ENCODE data around the gene AGPS.
"Not testable (repeated sequence)": the region's sequence is repeated elsewhere in the genome, so short reads cannot be mapped to it uniquely, and the experiment has no call there.

Gene AGPS

DNA sequence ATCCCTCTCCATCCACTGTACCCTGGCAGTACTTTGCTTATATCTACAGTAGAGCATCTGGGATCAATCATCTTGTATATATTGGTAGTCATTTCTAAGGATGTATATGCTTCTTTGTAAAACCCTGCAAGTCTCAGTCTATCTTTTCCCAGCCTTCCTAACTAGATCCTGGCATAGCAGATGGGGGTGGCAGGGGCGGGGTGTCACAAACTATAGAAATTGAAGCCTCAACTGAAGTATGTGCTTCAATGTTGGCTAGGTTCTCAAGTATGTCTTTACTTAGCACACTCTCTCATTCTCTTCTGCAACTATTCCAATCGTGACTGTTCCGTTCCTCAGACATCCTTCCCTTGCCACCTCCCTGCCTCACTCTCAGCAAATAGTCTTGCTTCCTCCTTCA lies 30.1 kb upstream of the AGPS start:
- TF ChIP-seq, protein P1, sequence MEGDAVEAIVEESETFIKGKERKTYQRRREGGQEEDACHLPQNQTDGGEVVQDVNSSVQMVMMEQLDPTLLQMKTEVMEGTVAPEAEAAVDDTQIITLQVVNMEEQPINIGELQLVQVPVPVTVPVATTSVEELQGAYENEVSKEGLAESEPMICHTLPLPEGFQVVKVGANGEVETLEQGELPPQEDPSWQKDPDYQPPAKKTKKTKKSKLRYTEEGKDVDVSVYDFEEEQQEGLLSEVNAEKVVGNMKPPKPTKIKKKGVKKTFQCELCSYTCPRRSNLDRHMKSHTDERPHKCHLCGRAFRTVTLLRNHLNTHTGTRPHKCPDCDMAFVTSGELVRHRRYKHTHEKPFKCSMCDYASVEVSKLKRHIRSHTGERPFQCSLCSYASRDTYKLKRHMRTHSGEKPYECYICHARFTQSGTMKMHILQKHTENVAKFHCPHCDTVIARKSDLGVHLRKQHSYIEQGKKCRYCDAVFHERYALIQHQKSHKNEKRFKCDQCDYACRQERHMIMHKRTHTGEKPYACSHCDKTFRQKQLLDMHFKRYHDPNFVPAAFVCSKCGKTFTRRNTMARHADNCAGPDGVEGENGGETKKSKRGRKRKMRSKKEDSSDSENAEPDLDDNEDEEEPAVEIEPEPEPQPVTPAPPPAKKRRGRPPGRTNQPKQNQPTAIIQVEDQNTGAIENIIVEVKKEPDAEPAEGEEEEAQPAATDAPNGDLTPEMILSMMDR (IDR thresholded peaks at IDR 0.05), result no peak
- H3K4me3 ChIP-seq, result no peak overlapping the region
- no peak overlapping the region for H3K27ac ChIP-seq
- DNase-seq (ENCODE audit: low spot score), result no peak

DNA sequence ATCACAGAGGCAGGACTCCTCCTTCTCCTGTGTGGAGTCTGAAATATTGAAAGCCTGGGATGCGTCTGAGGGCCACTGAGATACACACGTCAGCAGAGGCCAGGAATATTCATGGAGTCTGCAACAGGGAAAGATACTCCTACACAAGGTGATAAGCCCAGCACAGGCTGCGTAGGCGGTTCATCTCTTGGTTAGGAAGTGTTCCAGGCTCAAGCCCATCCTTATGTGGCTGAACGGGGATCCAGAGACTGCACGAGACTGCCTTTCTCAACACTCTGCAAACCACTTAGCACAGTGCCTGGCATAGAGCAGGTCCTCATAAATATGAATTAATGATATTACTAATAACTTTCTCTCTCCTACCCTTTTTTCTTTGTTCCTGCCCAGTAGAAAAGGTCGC lies 29.2 kb upstream of the AGPS start:
- Histone ChIP-seq H3K27ac (no peak overlapping the region), H3K4me3 (no peak overlapping the region)
- DNase-seq (ENCODE audit: low spot score), result no peak
- TF ChIP-seq, protein P1 (IDR thresholded peaks at IDR 0.05), result no peak

DNA sequence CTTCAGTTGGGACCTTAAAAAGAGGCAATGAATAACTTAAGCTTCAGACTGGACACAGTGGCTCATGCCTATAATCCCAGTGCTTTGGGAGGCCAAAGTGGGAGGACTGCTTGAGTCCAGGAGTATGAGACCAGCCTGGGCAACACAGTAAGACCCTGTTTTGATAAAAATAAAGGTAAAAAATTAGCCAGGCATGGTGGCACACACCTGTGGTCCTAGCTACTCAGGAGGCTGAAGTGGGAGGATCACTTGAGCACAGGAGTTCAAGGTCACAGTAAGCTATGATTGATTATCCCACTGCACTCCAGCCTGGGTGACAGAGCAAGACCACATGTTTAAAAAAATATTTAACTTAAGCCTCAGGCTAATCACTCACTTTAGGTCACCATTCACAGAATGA lies 26.8 kb upstream of the AGPS start:
- H3K27ac ChIP-seq; DNase-seq (ENCODE audit: low spot score); H3K4me3 ChIP-seq: not testable (repeated sequence)

DNA sequence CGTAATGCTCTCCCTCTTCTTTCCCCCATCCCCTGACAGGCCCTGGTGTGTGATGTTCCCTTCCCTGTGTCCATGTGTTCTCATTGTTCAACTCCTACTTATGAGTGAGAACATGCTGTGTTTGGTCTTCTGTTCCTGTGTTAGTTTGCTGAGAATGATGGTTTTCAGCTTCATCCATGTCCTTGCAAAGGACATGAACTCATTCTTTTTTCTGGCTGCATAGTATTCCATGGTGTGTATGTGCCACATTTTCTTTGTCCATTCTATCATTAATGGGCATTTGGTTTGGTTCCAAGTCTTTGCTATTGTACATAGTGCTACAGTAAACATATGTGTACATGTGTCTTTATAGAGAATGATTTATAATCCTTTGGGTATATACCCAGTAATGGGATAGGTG lies 24.6 kb upstream of the AGPS start:
- not testable (repeated sequence) for H3K27ac ChIP-seq; H3K4me3 ChIP-seq; DNase-seq (ENCODE audit: low spot score)

DNA sequence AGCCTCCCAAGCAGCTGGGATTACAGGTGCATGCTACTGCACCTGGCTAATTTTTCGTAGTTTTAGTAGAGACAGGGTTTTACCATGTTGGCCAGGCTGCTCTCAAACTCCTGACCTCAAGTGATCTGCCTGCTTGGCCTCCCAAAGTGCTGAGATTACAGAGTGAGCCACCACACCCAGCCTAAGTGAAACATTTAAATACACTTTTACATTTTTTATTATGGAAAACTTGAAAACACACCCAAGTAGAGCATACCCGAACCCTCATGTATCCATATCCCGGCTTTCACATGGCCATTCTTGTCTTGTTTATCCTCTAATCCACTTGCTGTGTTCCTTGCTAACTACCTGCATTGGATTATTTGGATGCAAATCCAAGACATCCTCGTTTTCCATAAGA lies 13.2 kb upstream of the AGPS start:
- Histone ChIP-seq H3K27ac (no peak overlapping the region), H3K4me3 (no peak overlapping the region)
- TF ChIP-seq, protein P1 (IDR thresholded peaks at IDR 0.05), result no peak
- DNase-seq (ENCODE audit: low spot score), result no peak

DNA sequence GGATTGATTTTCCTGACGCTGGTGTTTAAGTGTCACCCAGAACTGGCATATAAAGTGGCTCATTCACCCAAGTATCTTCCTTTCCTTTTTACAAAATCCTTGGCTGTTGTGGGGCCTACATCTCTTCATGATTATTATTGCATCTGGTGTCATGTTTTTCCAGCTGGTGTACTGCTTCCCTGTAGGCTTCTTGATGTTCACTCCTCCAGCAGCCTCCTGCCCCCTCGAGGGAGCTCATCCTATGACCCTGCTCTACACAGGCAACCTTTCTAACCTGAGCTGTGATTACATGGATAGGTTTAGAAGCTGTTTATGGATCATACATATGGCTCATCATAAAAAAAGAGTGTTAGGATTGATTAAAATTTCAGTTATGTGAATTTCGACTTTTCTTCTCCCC lies 12.4 kb upstream of the AGPS start:
- TF ChIP-seq, protein P1 (IDR thresholded peaks at IDR 0.05), result no peak
- Histone ChIP-seq H3K27ac (no peak overlapping the region), H3K4me3 (no peak overlapping the region)
- no peak for DNase-seq (ENCODE audit: low spot score)

DNA sequence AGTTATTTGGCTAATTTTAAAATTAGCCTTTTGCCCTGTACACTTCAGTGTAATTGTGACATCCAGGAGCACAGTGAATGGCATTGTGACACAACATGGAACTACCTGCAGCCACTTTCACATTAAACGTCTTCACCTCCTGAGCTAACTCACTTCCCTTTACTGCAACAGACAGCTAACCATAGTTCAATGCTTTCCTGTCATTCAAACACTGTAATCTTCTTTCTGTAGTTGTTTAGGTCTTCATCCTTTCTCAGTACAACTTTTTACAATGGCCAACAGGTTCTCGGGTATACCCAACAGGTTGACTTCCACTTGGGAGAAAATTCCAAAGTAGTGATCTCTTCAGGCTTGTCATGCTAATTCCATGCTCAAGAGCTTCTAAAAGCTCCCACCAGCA lies 8.6 kb upstream of the AGPS start:
- TF ChIP-seq, protein P1 (IDR thresholded peaks at IDR 0.05), result no peak
- no peak for DNase-seq (ENCODE audit: low spot score)
- no peak overlapping the region for H3K4me3 ChIP-seq
- no peak overlapping the region for H3K27ac ChIP-seq

DNA sequence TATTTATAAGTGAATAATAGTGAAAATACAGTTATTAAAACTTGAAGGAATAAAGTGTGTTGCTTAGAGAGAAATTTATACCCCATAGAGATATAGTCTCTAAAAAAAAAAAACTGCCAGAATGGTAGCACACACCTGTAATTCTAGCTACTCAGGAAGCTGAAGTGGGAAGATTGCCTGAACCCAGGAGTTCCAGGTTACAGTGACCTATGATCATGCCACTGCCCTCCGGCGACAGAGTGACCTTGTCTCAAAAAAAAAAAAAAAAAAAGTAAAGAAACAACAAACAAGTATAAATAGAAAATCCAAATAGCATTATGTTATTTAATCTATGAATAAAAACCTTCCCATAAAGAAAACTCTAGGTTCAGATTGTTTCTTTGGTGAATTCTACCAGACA lies 7.4 kb upstream of the AGPS start:
- no peak overlapping the region for H3K4me3 ChIP-seq
- TF ChIP-seq, protein P1 (IDR thresholded peaks at IDR 0.05), result no peak
- no peak for DNase-seq (ENCODE audit: low spot score)
- no peak overlapping the region for H3K27ac ChIP-seq

All from coronary artery (tissue), 2 donors.